Posterior cingulate gyrus (tissue), 11 donors: ENCODE results near the gene ALOXE3.
"Not testable (repeated sequence)": the region's sequence is repeated elsewhere in the genome, so short reads cannot be mapped to it uniquely, and the experiment has no call there.

Source experiments
- DNase-seq, 10 donors: peaks; one replicate each; pipeline versions ENCODE4 v3.0.0 to v3.0.0-alpha.2; 2020 to 2021; ENCODE audit warnings: mixed read lengths in 3 of 10
- intact Hi-C: fragments of 100-400 bp; cut with DNase I; formaldehyde crosslinking; loops from one replicate; pipeline ENCODE4 v1.15.1; 2023

ALOXE3 gene

DNA sequence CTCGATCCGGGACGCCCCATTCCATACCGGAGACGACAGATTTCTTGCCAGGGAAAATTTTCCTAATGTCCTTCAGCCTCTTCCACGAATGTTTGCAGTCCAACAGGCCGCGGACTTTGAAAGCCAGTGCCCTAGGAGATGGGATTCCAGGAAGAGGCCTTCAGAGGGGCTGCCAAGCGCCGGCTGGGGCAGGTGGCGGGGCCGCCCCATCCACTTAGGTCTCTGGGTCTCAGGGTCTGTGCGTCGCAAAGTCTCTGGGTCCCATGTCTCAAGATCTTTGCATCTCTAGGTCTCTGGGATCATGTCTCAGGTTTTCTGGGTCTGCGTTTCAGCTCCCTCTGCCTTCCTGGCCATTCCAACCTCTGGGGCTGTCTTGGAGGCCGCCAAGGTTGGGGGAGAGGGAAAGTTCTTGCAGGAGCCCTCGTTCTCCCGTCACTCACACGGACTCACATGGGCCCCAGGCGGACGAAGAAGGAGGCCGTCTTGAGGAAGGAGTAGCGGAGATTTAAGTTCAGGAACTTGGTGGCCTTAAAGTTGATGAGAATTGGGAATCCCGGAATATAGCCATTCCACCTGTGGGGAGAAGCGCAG, 38.0 kb downstream of the ALOXE3 start:
- DNase-seq, result peak in 1 of 10 donors; percentile 76
- intact Hi-C loops, result loop anchor here (2.0 kb wide), 1 partner anchor 38 kb away; the partner anchor contains the start of gene ALOXE3

DNA sequence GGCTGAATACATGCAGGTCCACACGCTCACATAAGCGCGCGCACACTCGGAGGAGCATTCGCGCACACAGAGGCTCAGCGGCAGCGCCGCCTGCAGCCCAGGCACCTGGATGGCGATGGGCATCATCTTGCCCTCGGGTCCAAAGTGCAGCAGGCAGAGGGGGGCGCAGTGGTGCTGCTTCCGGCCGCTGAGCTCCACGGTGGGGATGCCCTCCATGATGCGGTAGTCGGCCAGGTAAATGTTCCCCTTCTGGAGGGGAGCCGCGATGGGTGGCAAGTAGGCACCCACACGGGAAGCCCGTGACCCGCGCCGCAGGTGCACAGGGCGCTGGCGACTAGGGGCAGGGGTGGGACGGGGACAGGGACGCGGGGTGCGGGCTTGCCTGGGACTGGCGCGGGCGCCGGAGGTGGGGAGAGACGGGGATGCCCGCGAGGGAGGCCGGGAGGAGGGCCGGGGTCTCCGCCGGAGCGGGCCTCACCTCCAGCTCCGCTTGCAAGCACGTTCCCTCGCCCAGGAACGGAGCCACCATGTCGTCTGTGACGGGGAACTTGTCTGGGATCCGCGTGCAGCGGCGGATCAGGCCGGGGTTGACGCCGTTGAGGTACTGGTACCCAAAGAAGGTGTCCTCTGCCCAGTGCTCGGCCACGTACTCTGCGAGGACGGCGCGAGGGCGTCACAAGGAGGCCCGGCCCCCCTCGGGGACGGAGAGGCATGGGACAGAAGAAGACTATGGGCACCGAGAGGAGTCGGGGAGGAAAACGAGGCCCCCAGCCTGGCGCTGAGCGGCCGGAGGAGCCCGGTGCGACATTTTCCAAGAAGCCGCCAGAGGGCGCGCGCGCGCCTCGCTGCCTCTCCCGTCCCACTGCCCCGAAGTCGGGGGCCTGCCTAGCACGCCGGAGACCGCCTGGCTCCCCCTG, 38.8 kb downstream of the ALOXE3 start:
- DNase-seq, result peak; percentile 42 to 95 (median 77)
- intact Hi-C loops, result loop anchor here (2.0 kb wide), 1 partner anchor 39 kb away; the partner anchor contains the start of gene ALOXE3

DNA sequence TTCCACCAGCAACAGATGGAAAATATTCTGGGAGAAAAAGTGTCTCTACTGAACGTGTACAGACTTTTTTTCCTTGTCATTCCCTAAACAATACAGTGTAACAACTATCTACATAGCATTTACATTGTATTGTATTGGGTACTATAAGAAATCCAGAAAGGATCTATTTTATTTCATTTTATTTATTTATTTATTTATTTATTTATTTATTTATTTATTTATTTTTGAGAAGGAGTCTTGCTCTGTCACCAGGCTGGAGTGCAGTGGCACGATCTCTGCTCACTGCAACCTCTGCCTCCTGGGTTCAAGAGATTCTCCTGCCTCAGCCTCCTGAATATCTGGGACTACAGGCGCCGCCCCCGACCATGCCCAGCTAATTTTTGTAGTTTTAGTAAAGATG, 40.4 kb downstream of the ALOXE3 start:
- DNase-seq, intact Hi-C loops: not testable (repeated sequence)

DNA sequence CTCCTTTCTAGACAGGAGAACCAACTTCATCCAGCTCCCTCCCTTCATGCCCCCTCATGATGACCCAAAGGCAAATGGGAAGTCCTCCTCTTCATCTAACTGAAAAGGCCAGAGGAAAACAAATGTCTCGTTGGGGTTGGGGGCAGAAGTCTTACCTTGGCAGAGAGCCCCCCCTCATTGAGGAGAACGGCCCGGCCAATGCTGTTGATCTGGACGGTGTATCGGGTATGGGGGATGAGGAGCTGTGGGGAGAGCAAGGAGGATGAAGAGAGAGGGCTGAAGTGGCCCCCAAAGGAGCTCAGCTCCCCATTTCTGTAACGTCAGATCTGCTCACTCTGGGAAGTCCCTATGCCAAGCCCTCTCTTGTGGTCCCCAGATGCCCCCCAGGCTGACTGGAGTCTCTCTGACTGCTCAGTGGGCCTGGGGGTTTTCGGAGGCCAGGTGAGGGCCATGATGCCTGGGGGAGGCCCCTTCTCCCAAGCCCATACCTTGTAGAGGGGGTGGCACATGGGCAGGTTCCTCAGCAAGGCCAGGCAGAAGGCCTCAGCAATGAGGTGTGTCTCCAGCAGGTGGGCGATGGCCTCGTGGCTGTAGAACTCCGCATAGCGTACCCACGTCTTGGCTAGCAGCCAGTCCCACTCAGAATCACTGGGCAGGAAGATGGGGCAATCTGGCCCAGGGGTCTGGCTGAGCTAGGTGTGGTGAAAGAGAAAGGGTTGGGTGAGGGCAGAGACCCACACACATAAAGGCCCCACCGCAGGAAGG, 41.6 kb downstream of the ALOXE3 start:
- intact Hi-C loops, result no loop called here
- peak in 1 of 10 donors; percentile 76 for DNase-seq

DNA sequence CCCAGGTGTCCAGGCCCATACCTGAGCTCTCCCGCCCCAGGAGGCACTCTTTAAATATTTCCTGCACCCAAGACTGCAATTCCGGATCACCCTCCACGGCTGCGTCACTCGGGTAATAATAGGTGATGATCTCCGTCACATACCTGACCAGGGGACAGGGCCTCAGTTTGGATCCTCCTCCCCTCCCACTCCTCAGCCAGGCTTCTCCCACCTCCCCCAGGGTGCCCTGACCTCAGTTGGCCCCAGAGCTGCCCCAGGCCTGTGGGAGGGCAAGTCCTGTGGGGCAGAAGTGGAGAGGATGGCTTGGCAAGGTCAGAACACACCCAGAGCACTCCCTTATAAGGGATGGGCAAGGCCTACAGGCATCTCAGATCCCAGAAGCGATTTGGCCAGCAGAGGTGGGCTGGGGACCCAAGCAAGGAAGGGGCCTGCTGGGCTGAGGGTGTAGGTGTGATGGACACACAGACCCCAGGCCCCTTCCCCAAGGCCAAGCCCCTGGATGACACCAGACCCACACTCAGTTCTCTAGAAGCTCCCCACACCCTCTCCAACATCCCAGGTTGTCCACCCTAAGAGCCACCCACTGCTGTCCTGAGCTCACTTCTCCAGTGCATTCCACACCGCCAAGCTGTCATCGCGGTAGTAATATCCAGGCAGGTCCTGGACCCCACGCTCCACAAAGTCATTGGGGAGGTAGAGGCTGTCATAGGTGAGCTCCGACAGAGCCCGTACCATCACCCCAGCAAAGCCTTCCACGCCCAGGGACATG, 42.6 kb downstream of the ALOXE3 start:
- no peak for DNase-seq
- intact Hi-C loops, result no loop called here

DNA sequence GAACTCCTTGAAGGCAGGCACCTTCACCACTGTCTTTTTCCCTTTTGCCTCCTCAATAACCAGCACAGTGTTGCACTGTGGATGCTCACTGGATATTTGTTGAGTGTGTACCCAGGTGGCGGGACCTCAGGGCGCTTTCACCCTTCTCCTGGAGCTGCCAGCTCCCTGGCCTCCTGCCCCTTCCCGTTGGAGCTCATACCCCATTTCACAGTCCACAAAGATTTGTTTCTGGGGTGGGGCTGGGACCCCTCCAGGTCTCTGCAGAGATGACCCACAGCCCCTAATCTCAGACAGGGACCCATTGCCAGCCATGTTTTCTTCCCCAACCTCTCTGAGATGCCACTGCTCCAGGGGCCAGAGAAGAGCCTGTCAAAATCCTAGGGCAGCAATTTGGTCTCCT, 43.2 kb downstream of the ALOXE3 start:
- intact Hi-C loops, result no loop called here
- DNase-seq, result peak in 1 of 10 donors; percentile 11

DNA sequence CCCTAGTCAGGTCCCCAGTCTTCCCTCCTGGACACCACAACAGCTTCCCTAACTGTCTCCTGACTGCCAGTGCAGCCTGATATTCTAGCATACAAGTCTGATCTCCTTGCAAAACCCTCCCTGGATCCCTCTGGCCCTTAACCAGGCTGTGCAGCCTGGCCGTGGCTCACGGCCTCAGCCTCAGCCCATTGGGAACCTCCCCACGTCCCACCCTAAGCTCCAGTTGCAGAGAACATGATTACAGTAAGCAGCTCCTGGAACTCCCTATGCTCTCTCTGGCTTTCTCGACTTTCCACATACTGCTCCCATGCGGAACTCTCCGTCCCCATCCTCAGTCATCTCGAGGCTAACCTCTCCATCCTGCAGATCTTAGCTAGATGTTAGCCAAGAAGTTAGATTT, 43.8 kb downstream of the ALOXE3 start:
- intact Hi-C loops, result no loop called here
- peak in 2 of 10 donors; percentile 5 to 9 for DNase-seq

DNA sequence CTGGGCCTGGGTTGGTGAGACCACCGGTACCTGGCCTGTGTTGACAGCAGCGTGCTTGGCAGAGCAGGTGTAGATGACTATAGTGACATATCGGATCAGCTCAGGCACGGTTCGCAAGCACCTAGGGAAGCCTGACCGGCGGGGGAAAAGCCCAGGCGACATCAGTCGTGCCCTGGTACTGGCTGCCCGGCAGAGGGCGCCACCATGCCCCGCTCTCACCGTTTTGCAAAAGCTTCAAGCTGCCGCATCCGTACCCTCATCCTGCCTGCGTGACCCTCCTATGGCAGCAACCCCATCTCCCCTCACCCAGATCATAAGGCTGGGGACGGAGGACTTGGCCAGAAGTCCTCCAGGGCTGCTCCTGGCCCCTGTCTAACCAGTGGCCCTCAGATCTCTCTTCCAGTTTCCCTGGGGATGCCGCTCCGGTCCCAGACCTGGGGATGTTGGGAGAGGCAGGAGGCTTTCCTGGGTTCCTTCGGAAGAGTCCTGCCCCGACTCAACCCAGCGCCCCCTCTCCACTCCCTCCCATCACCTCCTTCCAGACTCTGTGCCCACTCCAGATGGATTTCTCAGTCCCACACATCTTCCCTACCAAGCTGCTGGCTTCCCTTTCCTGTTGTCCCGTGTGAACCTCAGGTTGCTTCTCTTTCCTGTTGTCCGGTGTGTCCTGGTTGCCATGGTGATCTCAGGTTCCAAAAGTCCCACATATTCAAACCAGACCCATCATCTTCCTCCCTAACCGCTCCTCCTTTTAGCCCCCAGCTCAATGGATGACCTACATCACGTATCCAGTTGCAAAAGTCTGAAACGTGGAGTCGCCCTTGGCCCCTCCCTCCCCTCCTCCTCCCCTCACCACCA, 44.5 kb downstream of the ALOXE3 start:
- DNase-seq, result peak in 9 of 10 donors; percentile 43 to 95 (median 63)
- intact Hi-C loops, result no loop called here

DNA sequence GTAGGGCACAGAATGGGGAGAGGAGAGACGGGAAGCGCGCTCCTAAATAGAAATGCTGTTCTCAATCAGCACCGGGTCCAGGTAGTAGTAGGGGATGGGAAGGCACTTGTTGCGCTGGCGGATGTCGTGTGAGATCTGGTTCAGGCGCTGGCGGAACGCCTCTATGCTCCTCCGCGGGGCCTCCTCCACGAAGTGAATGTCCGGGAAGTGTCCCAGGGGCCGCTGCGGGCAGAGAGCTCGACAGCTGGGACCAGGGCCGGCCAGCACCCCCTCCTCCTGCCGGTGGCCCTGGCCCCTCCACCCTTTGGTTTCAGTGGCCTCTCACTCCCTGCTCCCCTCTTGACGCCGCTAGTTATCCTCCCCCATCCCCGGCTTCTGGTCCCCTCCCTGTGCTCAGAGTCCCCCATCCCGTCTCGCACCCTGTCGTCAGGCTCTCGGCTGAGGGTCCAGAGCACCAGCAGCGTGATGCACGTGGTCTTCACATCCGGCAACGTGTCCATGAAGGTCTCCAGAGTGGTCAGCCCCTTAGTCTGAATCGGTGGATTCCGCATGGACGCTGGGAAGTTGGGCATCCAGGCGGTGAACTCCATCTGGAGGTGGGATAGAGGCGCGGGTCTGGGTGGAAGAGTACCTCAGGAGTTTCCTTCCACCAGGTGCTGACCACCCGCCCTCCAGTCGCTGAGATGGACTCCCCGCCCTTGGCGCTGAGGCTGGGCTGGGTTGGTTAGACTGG, 45.4 kb downstream of the ALOXE3 start:
- DNase-seq, result peak in 2 of 10 donors; percentile 44 to 71
- intact Hi-C loops, result no loop called here

DNA sequence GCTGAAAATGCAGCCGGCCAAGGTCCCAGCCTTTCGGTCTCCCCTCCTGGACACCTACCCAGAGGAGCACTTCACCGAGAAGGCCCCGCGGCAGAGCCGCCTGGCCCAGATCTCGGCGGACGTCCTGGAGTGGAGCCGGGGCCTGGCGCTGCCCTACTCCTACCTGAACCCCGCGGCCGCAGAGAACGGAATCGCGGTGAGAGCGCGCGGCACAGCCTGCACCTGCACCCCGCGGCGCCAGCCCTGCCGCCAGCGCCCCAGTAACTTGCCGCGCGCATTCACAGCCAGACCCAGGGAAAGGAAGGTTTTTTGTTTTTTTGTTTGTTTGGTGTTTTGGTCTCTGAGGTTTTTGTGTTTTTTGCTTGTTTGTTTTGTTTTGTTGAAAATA, 46.0 kb downstream of the ALOXE3 start:
- peak in 3 of 10 donors; percentile 50 to 72 (median 69) for DNase-seq
- intact Hi-C loops, result no loop called here

DNA sequence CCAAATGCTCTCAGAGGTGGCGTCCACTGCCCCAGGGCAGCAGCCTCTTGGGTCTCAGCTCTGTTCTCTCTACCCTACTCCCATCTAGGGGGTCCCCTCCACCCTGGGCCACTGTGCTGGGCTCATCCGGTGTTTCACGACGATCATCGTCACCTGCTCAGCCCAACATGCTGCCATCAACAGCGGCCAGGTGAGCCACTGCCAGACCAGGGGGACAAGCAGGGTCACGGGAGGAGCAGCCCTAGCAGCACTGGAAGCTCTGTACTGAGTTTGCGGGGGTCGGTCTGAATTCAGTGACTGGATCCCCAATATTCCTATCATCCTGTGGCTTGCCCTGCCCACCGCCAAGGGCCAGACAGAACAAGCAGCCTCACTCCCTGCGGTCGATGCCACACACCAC, 46.8 kb downstream of the ALOXE3 start:
- intact Hi-C loops, result no loop called here
- peak in 2 of 10 donors; percentile 20 to 53 for DNase-seq

DNA sequence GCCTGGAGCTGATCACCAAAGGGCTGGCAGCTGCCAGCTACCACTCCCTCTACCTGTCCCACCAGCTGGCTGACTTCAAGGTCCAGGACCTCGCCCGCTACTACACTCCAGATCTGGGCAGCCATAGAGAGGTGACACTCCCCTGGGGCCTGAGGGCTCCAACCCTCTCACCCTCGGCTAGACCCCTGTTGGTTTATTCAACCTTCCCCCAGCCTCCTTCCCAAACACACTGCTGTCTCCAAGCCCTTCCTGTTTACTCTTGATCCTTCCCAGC, 48.8 kb downstream of the ALOXE3 start:
- DNase-seq, result peak in 1 of 10 donors; percentile 56
- intact Hi-C loops, result no loop called here

DNA sequence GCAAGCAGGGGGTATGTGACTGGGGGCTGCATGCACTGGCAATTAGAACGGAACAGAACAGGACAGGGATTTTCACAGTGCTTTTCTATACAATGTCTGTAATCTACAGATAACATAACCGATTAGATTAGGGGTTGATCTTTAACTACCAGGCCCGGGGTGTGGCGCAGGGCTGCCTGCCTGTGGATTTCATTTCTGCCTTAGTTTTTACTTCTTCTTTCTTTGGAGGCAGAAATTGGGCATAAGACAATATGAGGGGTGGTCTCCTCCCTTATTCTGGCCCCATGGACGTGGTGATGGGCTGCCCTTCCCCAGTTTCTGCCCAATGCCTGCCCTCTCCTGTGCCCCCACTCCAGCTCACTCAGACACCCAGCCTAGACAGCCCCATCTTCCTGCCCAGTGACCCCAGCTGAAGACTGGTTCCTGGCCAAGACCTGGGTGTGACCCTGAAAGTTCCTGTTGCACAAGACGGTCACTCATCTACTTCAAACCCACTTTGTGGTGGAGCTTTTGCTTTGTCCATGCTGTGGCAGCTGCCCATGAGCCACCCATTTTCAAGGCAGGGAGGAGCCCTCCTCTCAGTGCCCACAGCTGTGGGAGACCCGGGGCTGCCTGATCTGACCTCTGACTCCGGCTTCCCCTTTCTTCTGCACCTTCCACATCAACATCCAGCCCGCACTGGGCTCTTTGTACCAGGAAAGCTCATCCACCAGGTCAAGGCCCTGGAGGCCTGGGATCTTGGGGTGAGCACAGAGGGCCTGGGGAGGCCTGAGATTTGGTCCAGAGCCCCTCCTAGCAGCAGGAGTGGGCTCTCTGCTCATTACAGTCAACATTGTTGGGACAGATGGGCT, 49.4 kb downstream of the ALOXE3 start:
- intact Hi-C loops, result no loop called here
- DNase-seq, result peak in 2 of 10 donors; percentile 27 to 53

DNA sequence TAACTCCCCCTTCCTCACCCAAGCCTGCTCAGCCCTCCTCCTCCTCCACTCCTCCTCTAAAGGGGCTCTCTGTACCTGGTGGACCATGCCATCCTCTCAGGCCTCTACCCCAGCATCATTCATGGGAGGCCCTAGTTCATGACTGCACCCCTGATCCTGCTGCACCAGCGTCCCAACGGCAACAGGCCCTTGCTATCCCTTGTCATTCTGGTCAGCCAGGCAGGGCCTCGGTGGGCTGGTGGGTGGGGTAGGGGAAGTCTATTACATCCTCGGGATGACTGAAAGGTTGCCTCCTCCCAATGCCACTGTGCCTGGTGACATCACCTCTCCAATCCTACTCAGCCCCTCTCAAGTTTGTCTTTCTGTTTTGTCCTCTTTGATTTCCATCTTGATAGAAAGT, 50.5 kb downstream of the ALOXE3 start:
- DNase-seq, result peak in 3 of 10 donors; percentile 30 to 75 (median 63)
- intact Hi-C loops, result no loop called here

DNA sequence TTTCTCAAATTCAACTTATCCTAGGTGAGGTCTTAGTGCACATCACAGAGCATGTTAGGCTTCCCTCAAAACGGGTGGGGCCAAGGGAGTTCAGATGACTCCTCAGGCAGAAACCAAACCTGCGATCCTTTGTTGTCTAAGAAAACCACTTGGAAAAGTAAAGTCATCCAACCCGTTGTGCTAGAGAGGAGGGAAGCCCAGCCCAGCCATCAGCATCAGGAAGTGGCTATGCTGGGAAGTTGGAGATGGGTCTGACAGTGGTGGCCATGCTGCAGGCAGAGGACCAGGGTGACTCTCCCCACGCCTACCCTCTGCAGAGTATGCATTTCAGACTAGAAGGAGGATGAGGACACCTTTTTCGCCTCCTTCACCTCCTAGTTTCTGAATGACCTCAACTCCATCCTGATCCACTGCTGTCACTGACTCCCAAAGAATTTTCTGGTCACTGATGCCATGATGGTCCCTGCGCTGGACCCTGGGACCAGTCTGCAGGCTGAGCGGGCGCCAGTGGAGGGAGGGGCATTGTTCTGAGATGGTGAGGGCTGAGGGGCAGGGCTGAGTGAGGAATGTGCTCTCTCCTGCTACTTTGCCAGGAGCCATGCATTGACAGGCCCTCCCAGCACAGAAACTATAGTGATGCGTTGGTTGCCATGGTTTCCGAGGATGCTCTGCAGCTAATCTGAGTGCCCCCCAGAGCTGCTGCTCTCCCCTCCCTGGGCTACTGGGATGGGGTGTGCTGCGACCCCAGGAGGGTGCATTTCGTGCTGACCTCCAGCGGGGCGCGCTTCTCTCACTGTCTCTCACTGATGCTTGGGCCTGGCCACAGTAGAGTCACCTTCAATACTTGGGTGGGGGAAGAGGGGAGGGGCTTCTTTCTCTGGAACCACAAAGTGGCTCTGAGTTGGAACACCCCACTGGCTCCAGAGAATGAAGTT, 51.2 kb downstream of the ALOXE3 start:
- intact Hi-C loops, result no loop called here
- peak in 3 of 10 donors; percentile 26 to 54 (median 32) for DNase-seq

DNA sequence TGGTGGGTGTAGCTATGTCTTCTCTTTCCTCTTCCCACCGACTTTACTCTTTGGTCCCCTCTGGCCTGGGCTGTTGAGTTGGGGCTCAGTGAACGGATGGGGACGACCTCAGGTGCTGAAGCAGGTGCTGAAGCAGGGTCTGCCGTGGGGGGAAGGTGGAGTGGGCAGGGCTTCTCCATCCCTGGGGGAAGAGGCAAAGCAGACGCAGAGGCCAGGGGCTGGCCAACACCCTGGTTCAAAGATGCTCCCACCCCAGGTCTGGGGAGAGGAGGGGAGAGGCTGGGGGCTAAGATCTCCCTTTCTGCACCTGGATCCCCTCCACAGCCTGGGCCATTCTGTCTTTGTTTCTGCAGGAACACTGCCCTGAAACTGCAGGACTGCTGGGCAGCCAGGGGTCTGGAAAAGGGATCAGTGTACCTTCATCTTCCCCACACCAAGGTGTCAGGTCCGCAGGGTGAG, 53.7 kb downstream of the ALOXE3 start:
- intact Hi-C loops, result no loop called here
- peak in 3 of 10 donors; percentile 41 to 64 (median 60) for DNase-seq
